ENCODE results near the gene SNX7. TPM values are rescaled to one million over a fixed set of nuclear protein-coding genes. Genes with fewer than 3 reads are reported as not detected.

Gene SNX7
- total and polyA plus RNA-seq, 5 donors from 2014 or later = not detected

GRCh38 chr1:98677288-98677687 lies 15.8 kb downstream of the SNX7 start:
- no peaks in the 10 kb centered on the region for H3K4me1 Mint-ChIP-seq
- H3K27me3 ChIP-seq (ENCODE audit: control insufficient read depth, insufficient read depth, low read length) = no peaks in the 10 kb centered on the region
- DNase-seq (no peak), ATAC-seq (ENCODE audit: low read depth in 2 of 2) (no peak)
- H3K9me3 ChIP-seq (ENCODE audit: control insufficient read depth in 2 of 2, low read length in 2 of 2) = no peaks in the 10 kb centered on the region
- H3K27me3 Mint-ChIP-seq = peaks cover 7% of the 10 kb centered on the region
- H3K9me3 Mint-ChIP-seq = peaks cover 0 to 4% (median 0%) of the 10 kb centered on the region in 7 donors
- no peaks in the 10 kb centered on the region for H3K36me3 ChIP-seq (ENCODE audit: control insufficient read depth, insufficient read depth, low read length)
- no peak overlapping the region for H3K27ac ChIP-seq (ENCODE audit: insufficient read depth, low read length, poor library complexity, severe bottlenecking)
- no peak overlapping the region for H3K27ac Mint-ChIP-seq
- H3K4me1 ChIP-seq (ENCODE audit: control insufficient read depth, insufficient read depth, low read length, poor library complexity, severe bottlenecking) = no peaks in the 10 kb centered on the region
- no peaks in the 10 kb centered on the region for H3K36me3 Mint-ChIP-seq
- no peak overlapping the region for H3K4me3 ChIP-seq (ENCODE audit: low read depth, low read length)
- peak overlapping the region in 1 of 4 donors; percentile 45 for H3K4me3 Mint-ChIP-seq

- no peaks in the 10 kb centered on the region for H3K27me3 ChIP-seq (ENCODE audit: control insufficient read depth, insufficient read depth, low read length)
- H3K9me3 ChIP-seq (ENCODE audit: control insufficient read depth in 2 of 2, low read length in 2 of 2) = no peaks in the 10 kb centered on the region
- DNase-seq = no peak
- no peaks in the 10 kb centered on the region for H3K36me3 ChIP-seq (ENCODE audit: control insufficient read depth, insufficient read depth, low read length)
- H3K4me1 Mint-ChIP-seq = no peaks in the 10 kb centered on the region
- peaks cover 0 to 4% (median 0%) of the 10 kb centered on the region in 7 donors for H3K9me3 Mint-ChIP-seq
- H3K4me3 Mint-ChIP-seq = no peak overlapping the region
- no peak for ATAC-seq (ENCODE audit: low read depth in 2 of 2)
- no peak overlapping the region for H3K27ac Mint-ChIP-seq
- no peaks in the 10 kb centered on the region for H3K4me1 ChIP-seq (ENCODE audit: control insufficient read depth, insufficient read depth, low read length, poor library complexity, severe bottlenecking)
- peaks cover 7% of the 10 kb centered on the region for H3K27me3 Mint-ChIP-seq
- no peak overlapping the region for H3K27ac ChIP-seq (ENCODE audit: insufficient read depth, low read length, poor library complexity, severe bottlenecking)
- no peaks in the 10 kb centered on the region for H3K36me3 Mint-ChIP-seq
- H3K4me3 ChIP-seq (ENCODE audit: low read depth, low read length) = no peak overlapping the region
These were observed 20.3 kb downstream of the SNX7 start for GRCh38 chr1:98681812-98682211.

- H3K27me3 Mint-ChIP-seq = no peaks in the 10 kb centered on the region
- Histone ChIP-seq H3K36me3 (ENCODE audit: control insufficient read depth, insufficient read depth, low read length) (no peaks in the 10 kb centered on the region), H3K4me3 (ENCODE audit: low read depth, low read length) (no peak overlapping the region), H3K27me3 (ENCODE audit: control insufficient read depth, insufficient read depth, low read length) (no peaks in the 10 kb centered on the region), H3K27ac (ENCODE audit: insufficient read depth, low read length, poor library complexity, severe bottlenecking) (no peak overlapping the region), H3K9me3 (ENCODE audit: control insufficient read depth in 2 of 2, low read length in 2 of 2) (no peaks in the 10 kb centered on the region), H3K4me1 (ENCODE audit: control insufficient read depth, insufficient read depth, low read length, poor library complexity, severe bottlenecking) (no peaks in the 10 kb centered on the region)
- no peak for ATAC-seq (ENCODE audit: low read depth in 2 of 2)
- H3K9me3 Mint-ChIP-seq = no peaks in the 10 kb centered on the region
- H3K27ac Mint-ChIP-seq = no peak overlapping the region
- no peaks in the 10 kb centered on the region for H3K4me1 Mint-ChIP-seq
- DNase-seq = no peak
- H3K4me3 Mint-ChIP-seq = no peak overlapping the region
- H3K36me3 Mint-ChIP-seq = no peaks in the 10 kb centered on the region
These were observed 26.7 kb downstream of the SNX7 start for GRCh38 chr1:98688110-98688739.

- DNase-seq (no peak), ATAC-seq (ENCODE audit: low read depth in 2 of 2) (no peak)
- Histone ChIP-seq H3K4me3 (ENCODE audit: low read depth, low read length) (no peak overlapping the region), H3K9me3 (ENCODE audit: control insufficient read depth in 2 of 2, low read length in 2 of 2) (no peaks in the 10 kb centered on the region), H3K4me1 (ENCODE audit: control insufficient read depth, insufficient read depth, low read length, poor library complexity, severe bottlenecking) (no peaks in the 10 kb centered on the region), H3K27me3 (ENCODE audit: control insufficient read depth, insufficient read depth, low read length) (no peaks in the 10 kb centered on the region), H3K27ac (ENCODE audit: insufficient read depth, low read length, poor library complexity, severe bottlenecking) (no peak overlapping the region), H3K36me3 (ENCODE audit: control insufficient read depth, insufficient read depth, low read length) (no peaks in the 10 kb centered on the region)
- no peaks in the 10 kb centered on the region for H3K36me3 Mint-ChIP-seq
- H3K4me1 Mint-ChIP-seq = no peaks in the 10 kb centered on the region
- H3K4me3 Mint-ChIP-seq = no peak overlapping the region
- no peaks in the 10 kb centered on the region for H3K9me3 Mint-ChIP-seq
- H3K27ac Mint-ChIP-seq = no peak overlapping the region
- H3K27me3 Mint-ChIP-seq = no peaks in the 10 kb centered on the region
These were observed 29.1 kb downstream of the SNX7 start for GRCh38 chr1:98690576-98690975.

- H3K36me3 Mint-ChIP-seq = no peaks in the 10 kb centered on the region
- Histone ChIP-seq H3K27me3 (ENCODE audit: control insufficient read depth, insufficient read depth, low read length) (no peaks in the 10 kb centered on the region), H3K4me1 (ENCODE audit: control insufficient read depth, insufficient read depth, low read length, poor library complexity, severe bottlenecking) (no peaks in the 10 kb centered on the region), H3K4me3 (ENCODE audit: low read depth, low read length) (no peak overlapping the region), H3K27ac (ENCODE audit: insufficient read depth, low read length, poor library complexity, severe bottlenecking) (no peak overlapping the region), H3K36me3 (ENCODE audit: control insufficient read depth, insufficient read depth, low read length) (no peaks in the 10 kb centered on the region), H3K9me3 (ENCODE audit: control insufficient read depth in 2 of 2, low read length in 2 of 2) (no peaks in the 10 kb centered on the region)
- no peak for ATAC-seq (ENCODE audit: low read depth in 2 of 2)
- no peak overlapping the region for H3K27ac Mint-ChIP-seq
- no peaks in the 10 kb centered on the region for H3K4me1 Mint-ChIP-seq
- H3K9me3 Mint-ChIP-seq = no peaks in the 10 kb centered on the region
- H3K27me3 Mint-ChIP-seq = no peaks in the 10 kb centered on the region
- no peak overlapping the region for H3K4me3 Mint-ChIP-seq
- no peak for DNase-seq
These were observed 31.0 kb downstream of the SNX7 start for GRCh38 chr1:98692482-98692881.

GRCh38 chr1:98693385-98693784 lies 31.9 kb downstream of the SNX7 start:
- ATAC-seq (ENCODE audit: low read depth in 2 of 2) (no peak), DNase-seq (no peak)
- no peaks in the 10 kb centered on the region for H3K36me3 Mint-ChIP-seq
- Histone ChIP-seq H3K4me1 (ENCODE audit: control insufficient read depth, insufficient read depth, low read length, poor library complexity, severe bottlenecking) (no peaks in the 10 kb centered on the region), H3K36me3 (ENCODE audit: control insufficient read depth, insufficient read depth, low read length) (no peaks in the 10 kb centered on the region), H3K27ac (ENCODE audit: insufficient read depth, low read length, poor library complexity, severe bottlenecking) (no peak overlapping the region), H3K4me3 (ENCODE audit: low read depth, low read length) (no peak overlapping the region), H3K9me3 (ENCODE audit: control insufficient read depth in 2 of 2, low read length in 2 of 2) (no peaks in the 10 kb centered on the region), H3K27me3 (ENCODE audit: control insufficient read depth, insufficient read depth, low read length) (no peaks in the 10 kb centered on the region)
- no peak overlapping the region for H3K27ac Mint-ChIP-seq
- H3K27me3 Mint-ChIP-seq = no peaks in the 10 kb centered on the region
- H3K4me1 Mint-ChIP-seq = no peaks in the 10 kb centered on the region
- no peaks in the 10 kb centered on the region for H3K9me3 Mint-ChIP-seq
- H3K4me3 Mint-ChIP-seq = no peak overlapping the region

- DNase-seq = no peak
- Mint-ChIP-seq H3K4me1 (no peaks in the 10 kb centered on the region), H3K27me3 (no peaks in the 10 kb centered on the region), H3K36me3 (no peaks in the 10 kb centered on the region), H3K4me3 (no peak overlapping the region), H3K27ac (no peak overlapping the region), H3K9me3 (no peaks in the 10 kb centered on the region)
- no peaks in the 10 kb centered on the region for H3K36me3 ChIP-seq (ENCODE audit: control insufficient read depth, insufficient read depth, low read length)
- H3K9me3 ChIP-seq (ENCODE audit: control insufficient read depth in 2 of 2, low read length in 2 of 2) = no peaks in the 10 kb centered on the region
- no peaks in the 10 kb centered on the region for H3K4me1 ChIP-seq (ENCODE audit: control insufficient read depth, insufficient read depth, low read length, poor library complexity, severe bottlenecking)
- ATAC-seq (ENCODE audit: low read depth in 2 of 2) = no peak
- H3K27ac ChIP-seq (ENCODE audit: insufficient read depth, low read length, poor library complexity, severe bottlenecking) = no peak overlapping the region
- no peaks in the 10 kb centered on the region for H3K27me3 ChIP-seq (ENCODE audit: control insufficient read depth, insufficient read depth, low read length)
- no peak overlapping the region for H3K4me3 ChIP-seq (ENCODE audit: low read depth, low read length)
These were observed 34.6 kb downstream of the SNX7 start for GRCh38 chr1:98696077-98696476.

- Histone ChIP-seq H3K4me3 (ENCODE audit: low read depth, low read length) (no peak overlapping the region), H3K27me3 (ENCODE audit: control insufficient read depth, insufficient read depth, low read length) (no peaks in the 10 kb centered on the region), H3K9me3 (ENCODE audit: control insufficient read depth in 2 of 2, low read length in 2 of 2) (no peaks in the 10 kb centered on the region), H3K4me1 (ENCODE audit: control insufficient read depth, insufficient read depth, low read length, poor library complexity, severe bottlenecking) (no peaks in the 10 kb centered on the region), H3K36me3 (ENCODE audit: control insufficient read depth, insufficient read depth, low read length) (no peaks in the 10 kb centered on the region), H3K27ac (ENCODE audit: insufficient read depth, low read length, poor library complexity, severe bottlenecking) (no peak overlapping the region)
- no peak for DNase-seq
- no peak for ATAC-seq (ENCODE audit: low read depth in 2 of 2)
- Mint-ChIP-seq H3K4me1 (no peaks in the 10 kb centered on the region), H3K4me3 (no peak overlapping the region), H3K36me3 (no peaks in the 10 kb centered on the region), H3K27me3 (no peaks in the 10 kb centered on the region), H3K27ac (no peak overlapping the region), H3K9me3 (no peaks in the 10 kb centered on the region)
These were observed 36.3 kb downstream of the SNX7 start for GRCh38 chr1:98697781-98698180.

All from CD4-positive, CD25-positive, alpha-beta regulatory T cell (primary cell).